GM19238 (cell line): Measurements from ENCODE around the gene CBX2.
A peak's percentile ranks its signal among the peaks of the same experiment; 100 is the strongest.

Source experiments
- DNase-seq: peaks from one replicate; pipeline ENCODE4 v3.0.0; 2011; ENCODE audit warnings: low spot score; ENCODE audit not compliant: insufficient read length

CBX2 gene

GRCh38 chr17:79777894-79778503 lies at the start of gene CBX2:
CBX2 (plus strand) TSS chr17:79778148; CDS start chr17:79778236, 88 bp downstream.
- peak; percentile 96 for DNase-seq

- peak; percentile 91 for DNase-seq
Observed at GRCh38 chr17:79728169-79728907, 49.6 kb upstream of the CBX2 start.

- no peak for DNase-seq
Observed at GRCh38 chr17:79728908-79729471, 49.0 kb upstream of the CBX2 start.

DNA sequence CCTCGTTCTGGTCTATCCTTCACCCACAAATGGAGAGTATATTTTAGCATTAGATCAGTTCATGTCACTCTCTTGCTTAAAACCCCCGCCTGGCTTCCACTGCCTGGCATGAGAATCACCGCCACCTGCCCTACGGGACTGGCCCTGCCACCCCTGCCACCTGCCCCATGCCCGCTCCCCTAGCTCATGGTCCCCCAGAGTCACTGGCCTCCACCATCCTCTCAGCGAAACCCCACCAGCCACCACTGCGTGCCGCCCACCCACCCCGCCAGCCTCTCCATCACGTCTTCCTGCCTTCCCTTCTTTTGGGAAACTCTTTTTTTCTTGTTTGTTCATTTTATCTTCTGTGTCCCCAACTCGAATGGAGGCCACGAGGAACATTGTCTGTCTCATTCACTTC lies 48.2 kb upstream of the CBX2 start:
- no peak for DNase-seq

DNA sequence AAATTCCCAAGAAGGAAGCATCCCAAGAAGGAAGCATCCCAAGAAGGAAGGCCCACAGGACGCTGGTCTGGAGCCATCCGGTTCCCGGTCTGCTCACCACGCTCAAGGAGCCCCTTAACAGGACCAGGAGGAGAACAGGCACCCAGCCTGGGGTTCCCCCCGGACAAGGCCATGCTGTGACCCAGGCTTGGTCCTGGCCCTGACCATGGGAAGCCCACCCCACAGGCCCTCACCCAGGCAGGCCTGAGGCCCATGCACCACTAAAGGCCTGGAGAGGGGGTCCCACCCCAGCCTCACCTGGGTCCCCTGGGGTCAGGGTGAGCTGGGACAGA lies 47.5 kb upstream of the CBX2 start:
- no peak for DNase-seq

GRCh38 chr17:79730769-79731483 lies 47.0 kb upstream of the CBX2 start, which contains the start of gene ENPP7:
ENPP7 (plus strand) TSS chr17:79730943; CDS start chr17:79731140, 197 bp downstream.
- no peak for DNase-seq

DNA sequence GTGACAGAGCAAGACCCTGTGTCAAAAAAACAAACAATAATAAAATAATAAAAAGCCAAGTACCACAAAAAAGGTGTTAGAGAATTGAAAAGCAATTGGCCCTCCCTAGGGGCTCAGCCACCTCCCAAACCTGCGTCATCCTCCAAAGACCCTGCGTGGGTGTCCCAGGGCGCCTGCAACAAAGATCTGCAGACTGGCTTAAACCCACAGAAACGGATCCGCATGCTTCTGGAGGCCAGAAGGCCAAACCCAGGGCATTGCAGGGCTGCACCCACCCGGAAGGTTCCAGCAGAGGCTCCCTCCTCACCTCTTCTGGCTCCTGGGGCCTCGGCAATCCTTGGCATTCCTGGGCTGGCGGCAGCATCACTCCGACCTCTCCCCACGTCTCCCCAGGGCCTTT lies 45.7 kb upstream of the CBX2 start:
- DNase-seq: no peak

DNA sequence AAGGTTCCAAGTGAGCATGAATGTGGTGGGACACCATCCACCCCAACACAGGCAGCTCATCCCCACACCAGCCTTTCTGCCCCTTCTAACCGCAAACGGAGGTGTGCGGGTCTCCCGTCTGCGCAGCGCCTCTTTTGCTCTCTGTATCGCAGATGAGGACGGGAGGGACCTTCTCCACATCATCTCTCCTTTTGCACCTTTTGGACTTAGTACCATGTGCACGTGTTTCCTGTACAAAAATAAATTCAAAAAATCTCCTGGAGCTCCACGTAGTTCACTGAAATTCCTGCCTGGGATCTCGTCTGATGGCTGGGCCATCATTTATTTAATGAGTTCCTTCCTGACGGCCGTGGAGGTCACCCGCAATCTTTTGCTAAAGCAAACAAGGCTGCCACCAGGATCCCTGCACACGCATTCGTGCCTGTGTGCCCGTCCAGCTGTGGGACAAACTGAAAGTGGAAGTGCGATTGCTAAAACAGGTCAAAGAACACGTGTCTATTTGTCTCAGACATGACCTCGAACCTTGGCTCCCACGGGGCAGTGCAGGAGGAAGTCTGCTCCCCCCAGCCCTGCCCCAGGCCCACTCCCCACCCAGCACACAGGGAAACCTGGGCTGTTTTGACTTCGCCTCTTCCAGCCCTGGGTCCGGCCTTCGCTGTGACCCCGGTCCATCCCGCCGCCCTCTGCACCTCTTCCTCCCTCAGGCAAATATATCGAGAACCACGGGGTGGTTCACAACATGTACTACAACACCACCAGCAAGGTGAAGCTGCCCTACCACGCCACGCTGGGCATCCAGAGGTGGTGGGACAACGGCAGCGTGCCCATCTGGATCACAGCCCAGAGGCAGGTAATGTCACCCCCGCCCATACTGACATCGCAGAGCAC lies 44.9 kb upstream of the CBX2 start:
- no peak for DNase-seq

DNA sequence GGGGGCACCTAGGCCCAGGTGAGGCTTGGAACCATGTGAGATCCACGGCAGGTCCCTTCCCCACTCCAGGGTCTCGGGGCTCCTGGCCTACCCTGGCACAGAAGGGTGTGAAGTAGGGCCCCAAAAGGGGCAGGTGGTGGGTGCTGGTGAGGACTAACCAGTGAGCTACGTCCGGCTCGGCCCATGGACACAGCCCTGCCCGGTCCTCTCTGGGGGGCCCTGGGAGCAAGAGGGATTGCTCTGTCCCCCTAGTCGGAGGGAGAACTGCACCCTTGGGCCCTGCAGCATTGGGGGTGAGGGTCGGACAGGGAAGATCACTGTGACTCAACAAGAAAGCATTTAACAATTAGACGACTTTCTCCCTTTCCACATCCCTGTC lies 44.3 kb upstream of the CBX2 start:
- no peak for DNase-seq

- DNase-seq: no peak
Observed at GRCh38 chr17:79735096-79735495, 42.9 kb upstream of the CBX2 start.

DNA sequence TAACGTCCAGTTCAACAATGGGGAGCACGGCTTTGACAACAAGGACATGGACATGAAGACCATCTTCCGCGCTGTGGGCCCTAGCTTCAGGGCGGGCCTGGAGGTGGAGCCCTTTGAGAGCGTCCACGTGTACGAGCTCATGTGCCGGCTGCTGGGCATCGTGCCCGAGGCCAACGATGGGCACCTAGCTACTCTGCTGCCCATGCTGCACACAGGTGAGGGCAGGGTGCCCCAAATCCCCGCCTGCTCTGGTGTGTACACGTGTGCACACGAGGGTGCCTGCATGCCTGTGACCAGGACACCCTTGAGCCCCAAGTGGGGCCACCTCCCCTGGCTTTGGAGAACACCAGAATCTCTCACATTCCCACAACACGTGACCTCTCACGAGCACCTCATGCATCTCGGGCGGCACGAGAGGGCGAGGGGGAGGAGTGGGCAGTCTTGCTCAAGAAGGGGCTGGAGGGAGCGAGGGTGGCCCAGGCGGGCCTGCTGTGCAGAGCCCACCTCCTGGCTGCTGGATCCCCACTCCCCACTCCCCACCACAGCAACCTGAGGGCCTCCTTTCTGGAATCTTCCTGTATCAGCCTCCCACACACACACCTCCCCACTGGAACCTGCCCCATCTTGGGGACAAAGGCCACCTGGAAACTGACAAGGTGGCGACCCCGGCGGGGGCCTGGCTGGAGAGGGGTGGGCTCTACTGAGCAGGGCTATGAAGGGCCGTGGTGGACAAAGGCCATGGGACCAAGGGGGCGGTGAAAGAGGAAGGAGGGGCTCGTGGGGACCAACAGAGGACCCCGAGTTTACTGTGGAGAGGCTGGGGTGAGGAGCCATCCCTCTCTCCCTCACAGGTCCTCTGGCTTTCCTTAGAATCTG lies 40.7 kb upstream of the CBX2 start:
- DNase-seq: no peak

- DNase-seq: no peak
Observed at GRCh38 chr17:79737922-79738578, 39.9 kb upstream of the CBX2 start.

- DNase-seq: no peak
Observed at GRCh38 chr17:79738643-79739042, 39.3 kb upstream of the CBX2 start.

GRCh38 chr17:79739148-79740062 lies 38.5 kb upstream of the CBX2 start:
- no peak for DNase-seq

GRCh38 chr17:79740413-79740812 lies 37.5 kb upstream of the CBX2 start:
- DNase-seq: no peak

GRCh38 chr17:79741401-79741750 lies 36.6 kb upstream of the CBX2 start:
- DNase-seq: no peak

DNA sequence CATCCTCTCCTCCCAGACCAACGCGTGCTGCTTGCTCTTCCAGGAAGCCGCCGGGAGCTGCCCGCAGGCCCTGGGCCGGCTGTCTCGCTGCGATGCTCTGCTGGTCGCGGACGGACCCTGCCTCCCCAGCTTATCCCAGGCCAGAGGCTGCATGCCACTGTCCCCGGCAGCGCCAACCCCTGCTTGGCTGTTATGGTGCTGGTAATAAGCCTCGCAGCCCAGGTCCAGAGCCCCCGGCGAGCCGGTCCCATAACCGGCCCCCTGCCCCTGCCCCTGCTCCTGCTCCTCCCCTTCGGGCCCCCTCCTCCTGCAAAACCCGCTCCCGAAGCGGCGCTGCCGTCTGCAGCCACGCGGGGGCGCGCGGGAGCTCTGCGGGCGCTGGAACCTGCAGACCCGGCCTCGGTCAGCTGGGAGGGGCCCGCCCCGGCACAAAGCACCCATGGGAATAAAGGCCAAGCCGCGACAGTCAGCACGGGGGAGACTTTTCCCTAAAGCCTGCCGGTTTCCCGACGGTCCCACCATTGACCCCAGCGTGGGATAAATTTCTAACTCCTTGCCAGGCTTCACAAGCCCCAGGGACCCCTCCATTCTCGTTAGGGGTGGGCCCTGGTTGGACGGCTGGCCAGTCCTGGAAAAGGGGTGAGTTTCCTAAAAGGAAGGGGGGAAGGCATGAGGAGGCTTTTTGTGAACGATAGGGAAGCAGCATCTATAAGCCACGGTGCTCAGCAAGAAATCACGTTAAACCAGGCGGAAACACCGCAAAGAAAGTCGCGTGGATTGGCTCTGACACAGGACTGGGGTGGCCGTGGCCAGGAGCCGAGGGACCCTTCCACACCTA lies 36.0 kb upstream of the CBX2 start:
- peak; percentile 69 for DNase-seq

DNA sequence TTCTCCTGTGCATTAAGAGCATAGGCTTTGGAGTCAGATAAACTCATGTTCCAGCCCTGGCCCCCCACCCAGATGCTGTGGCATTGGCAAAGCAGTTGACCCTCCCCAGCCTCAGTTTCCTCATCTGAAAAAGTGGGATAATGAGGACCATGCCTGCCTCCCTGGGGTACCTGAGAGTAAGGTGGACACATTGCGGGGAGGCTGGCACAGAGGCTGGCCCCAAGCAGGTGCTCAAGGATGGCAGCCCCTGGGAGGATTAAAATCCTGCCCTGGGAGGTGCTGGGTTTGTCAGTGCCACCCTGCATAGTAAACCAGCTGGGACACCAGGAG lies 35.4 kb upstream of the CBX2 start:
- no peak for DNase-seq
